Uterus (tissue), 2 donors: ENCODE data around the gene CCR5.

Experiments used
- CTCF ChIP-seq, 4 experiments: fragments of 200-600 bp in 2 of 4; fragments of 450-650 bp in 2 of 4; sonication (generic) in 2 of 4; IDR thresholded peaks; one replicate each; pipeline ENCODE4 v1.5.1; 2016 to 2019; ENCODE audit warnings: antibody characterized with exemption in 4 of 4, mild to moderate bottlenecking in 2 of 4, moderate library complexity in 1 of 4
- POLR2A ChIP-seq, 2 donors: fragments of 450-650 bp; IDR thresholded peaks; one replicate each; pipeline ENCODE4 v1.6.1; 2016; ENCODE audit warnings: antibody characterized with exemption in 2 of 2, mild to moderate bottlenecking in 1 of 2, moderate library complexity in 1 of 2

GRCh38 chr3:46367811-46368210 lies 2.9 kb upstream of the CCR5 start:
- TF ChIP-seq CTCF (IDR thresholded peaks at IDR 0.05) (no peak), POLR2A (IDR thresholded peaks at IDR 0.05) (no peak)
